RWPE1 (cell line): ENCODE results near the gene FILIP1L.

Experiments
- CTCF ChIA-PET: fragments of 350-600 bp; sonication (Branson Sonifier 250); formaldehyde crosslinking; extraction: SDS; loops from one replicate; lab custom pipeline; 2021; lab: Yijun Ruan, JAX
- POLR2A ChIA-PET: fragments of 400-600 bp; formaldehyde crosslinking; extraction: SDS; loops from one replicate; lab custom pipeline; 2020; ENCODE audit warnings: antibody characterized with exemption; ENCODE audit not compliant: low non-redundant PET; lab: Yijun Ruan, JAX
- DNase-seq: peaks from one replicate; pipeline ENCODE4 v3.0.0; 2012; ENCODE audit warnings: low spot score
- H3K27ac ChIP-seq: fragments of 450-650 bp; 2 replicates; pipeline ENCODE4 v1.5.1; 2017
- TF ChIP-seq, protein P1 (sequence below): fragments of 450-650 bp; conservative IDR thresholded peaks from 2 replicates; pipeline ENCODE4 v1.5.1; 2017; ENCODE audit warnings: low read depth, mild to moderate bottlenecking

Gene FILIP1L

GRCh38 chr3:99875929-99876841 is 238.1 kb downstream of the FILIP1L start:
- TF ChIP-seq, protein P1, sequence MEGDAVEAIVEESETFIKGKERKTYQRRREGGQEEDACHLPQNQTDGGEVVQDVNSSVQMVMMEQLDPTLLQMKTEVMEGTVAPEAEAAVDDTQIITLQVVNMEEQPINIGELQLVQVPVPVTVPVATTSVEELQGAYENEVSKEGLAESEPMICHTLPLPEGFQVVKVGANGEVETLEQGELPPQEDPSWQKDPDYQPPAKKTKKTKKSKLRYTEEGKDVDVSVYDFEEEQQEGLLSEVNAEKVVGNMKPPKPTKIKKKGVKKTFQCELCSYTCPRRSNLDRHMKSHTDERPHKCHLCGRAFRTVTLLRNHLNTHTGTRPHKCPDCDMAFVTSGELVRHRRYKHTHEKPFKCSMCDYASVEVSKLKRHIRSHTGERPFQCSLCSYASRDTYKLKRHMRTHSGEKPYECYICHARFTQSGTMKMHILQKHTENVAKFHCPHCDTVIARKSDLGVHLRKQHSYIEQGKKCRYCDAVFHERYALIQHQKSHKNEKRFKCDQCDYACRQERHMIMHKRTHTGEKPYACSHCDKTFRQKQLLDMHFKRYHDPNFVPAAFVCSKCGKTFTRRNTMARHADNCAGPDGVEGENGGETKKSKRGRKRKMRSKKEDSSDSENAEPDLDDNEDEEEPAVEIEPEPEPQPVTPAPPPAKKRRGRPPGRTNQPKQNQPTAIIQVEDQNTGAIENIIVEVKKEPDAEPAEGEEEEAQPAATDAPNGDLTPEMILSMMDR: no peak
- CTCF ChIA-PET: interaction anchor here (1.0 to 1.4 kb wide), 2 partner anchors 16 to 214 kb away, joined by 3 to 4 read pairs; no protein-coding TSS in a partner anchor
- POLR2A ChIA-PET: no interaction called here
- DNase-seq: peak; percentile 61
- peak overlapping the region; percentile 47 for H3K27ac ChIP-seq

GRCh38 chr3:99875581-99875928 is 238.7 kb downstream of the FILIP1L start:
- TF ChIP-seq, protein P1: no peak
- ChIA-PET CTCF (interaction anchor here (1.0 to 1.4 kb wide), 2 partner anchors 16 to 215 kb away, joined by 3 to 4 read pairs; no protein-coding TSS in a partner anchor), POLR2A (no interaction called here)
- peak; percentile 50 for DNase-seq
- H3K27ac ChIP-seq: peak overlapping the region; percentile 47

DNA sequence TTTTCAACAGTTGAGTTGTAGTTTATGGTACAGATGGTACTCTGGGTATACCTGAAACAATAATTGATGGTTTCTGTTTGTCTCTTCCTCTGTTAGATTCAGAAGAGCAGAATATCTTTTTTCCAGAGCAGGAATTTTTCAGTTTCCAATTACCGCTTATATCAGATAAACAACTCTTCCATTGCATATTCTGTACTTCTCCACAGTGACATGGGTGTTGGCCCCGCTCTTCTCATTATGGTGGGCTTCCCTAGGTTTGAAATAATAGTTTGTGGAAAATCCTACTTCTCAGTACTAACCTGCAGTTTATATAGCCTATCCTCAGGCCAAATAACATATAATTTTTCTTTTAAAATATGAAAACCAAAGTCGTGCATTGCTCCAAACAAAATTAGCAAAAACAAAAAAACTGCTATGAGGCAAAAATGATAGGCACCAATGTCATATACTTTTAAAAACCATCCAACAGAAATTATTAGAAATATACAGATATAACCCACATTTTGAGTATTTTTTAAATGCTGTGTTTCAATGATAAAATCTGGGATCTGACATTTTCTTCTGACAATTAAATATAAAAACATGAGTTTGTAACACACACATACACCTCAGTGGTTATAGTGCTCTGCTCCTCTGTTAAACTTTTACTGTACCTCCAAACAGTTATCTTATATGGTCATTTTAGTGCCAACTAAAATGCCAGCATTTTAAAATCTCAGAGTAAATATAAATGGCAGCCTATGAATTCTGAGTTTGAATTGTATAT is 239.9 kb downstream of the FILIP1L start:
- TF ChIP-seq, protein P1: no peak
- no peak for DNase-seq
- CTCF ChIA-PET: no interaction called here
- POLR2A ChIA-PET: no interaction called here
- no peak overlapping the region for H3K27ac ChIP-seq

- ChIA-PET POLR2A (no interaction called here), CTCF (no interaction called here)
- TF ChIP-seq, protein P1: no peak
- no peak overlapping the region for H3K27ac ChIP-seq
- DNase-seq: no peak
Observed at GRCh38 chr3:99873269-99874102, 240.8 kb downstream of the FILIP1L start.

- CTCF ChIA-PET: no interaction called here
- H3K27ac ChIP-seq: no peak overlapping the region
- no peak for DNase-seq
- POLR2A ChIA-PET: no interaction called here
- TF ChIP-seq, protein P1: no peak
Observed at GRCh38 chr3:99872923-99873254, 241.4 kb downstream of the FILIP1L start.
